Measurements from ENCODE around the gene BTNL9.
"Not testable (repeated sequence)": the region's sequence is repeated elsewhere in the genome, so short reads cannot be mapped to it uniquely, and the experiment has no call there.

The BTNL9 gene

GRCh38 chr5:181042722-181043121 lies 2.7 kb downstream of the BTNL9 start:
- no peak for DNase-seq (ENCODE audit: low spot score)

DNA sequence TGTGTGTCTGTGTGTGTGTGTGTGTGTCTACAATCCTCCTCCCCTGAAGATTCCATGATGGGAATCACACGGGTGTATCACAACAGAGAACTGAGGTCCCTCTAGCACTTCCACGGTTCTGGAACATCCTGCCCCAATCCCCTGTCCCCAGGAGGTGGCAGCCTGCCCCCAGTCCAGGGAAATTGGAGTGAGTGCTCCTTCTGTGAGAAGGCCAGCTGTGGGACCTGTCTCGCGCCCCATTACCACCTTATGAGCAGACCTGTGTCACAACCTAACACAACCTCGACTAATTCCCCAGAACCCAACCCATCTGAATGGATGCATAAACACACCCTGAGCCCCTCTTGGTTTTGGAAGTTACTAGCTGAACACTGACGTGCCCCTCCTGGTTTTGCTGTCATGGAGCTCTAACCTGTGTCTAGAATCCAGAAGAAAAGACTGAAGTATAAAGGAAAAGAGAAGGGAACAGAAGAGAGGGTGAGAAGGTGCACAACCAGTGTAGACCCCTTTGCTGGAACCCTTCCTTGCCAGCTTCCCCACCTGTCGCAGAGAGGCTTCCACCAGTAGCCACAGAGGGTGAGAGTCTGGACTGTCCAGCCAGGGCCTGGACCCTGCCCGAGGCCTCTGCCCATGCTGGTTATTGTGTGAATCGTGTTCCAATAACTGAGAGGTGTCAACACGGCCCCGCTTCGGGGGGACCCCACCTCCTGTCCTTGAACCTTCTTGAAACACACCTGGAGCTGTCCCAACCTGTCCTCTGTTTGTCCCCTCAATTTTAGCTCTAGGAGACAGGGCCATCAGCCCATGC lies 3.4 kb downstream of the BTNL9 start:
- DNase-seq (ENCODE audit: low spot score), result no peak

DNA sequence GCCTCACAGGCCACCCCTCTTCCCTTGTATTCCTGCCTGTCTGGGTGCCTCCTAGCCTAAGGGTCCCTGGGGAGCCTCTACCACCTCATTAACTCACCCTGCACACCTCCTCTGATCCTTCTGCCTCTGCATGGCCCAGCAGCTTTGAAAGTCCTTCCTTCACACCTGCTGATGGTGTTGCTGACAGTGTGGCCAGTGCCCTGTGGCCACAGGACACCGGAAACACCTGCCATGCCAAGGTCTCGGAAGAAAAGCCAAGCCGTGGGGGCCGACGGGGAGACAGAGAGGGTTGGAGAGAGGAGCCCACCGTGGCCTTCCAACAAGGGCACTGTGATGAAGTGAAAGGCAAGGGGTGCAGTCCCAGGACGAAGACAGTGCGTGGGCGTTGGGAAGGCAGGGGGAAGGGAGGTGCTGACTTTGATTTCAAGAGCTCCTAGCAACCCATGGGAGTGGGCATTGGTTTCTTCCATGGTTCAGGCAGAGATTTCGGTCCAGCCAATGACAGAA lies 4.1 kb downstream of the BTNL9 start:
- no peak for DNase-seq (ENCODE audit: low spot score)

- no peak for DNase-seq (ENCODE audit: low spot score)
These were observed 4.7 kb downstream of the BTNL9 start for GRCh38 chr5:181044662-181045305.

GRCh38 chr5:181045316-181045715 lies 5.2 kb downstream of the BTNL9 start:
- DNase-seq (ENCODE audit: low spot score), result no peak

DNA sequence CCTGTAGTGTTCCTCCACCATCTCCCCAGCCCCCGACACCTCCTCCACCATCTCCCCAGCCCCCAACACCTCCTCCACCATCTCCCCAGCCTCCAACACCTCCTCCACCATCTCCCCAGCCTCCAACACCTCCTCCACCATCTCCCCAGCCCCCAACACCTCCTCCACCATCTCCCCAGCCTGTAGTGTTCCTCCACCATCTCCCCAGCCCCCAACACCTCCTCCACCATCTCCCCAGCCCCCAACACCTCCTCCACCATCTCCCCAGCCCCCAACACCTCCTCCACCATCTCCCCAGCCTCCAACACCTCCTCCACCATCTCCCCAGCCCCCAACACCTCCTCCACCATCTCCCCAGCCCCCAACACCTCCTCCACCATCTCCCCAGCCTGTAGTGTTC lies 5.8 kb downstream of the BTNL9 start:
- DNase-seq (ENCODE audit: low spot score), result not testable (repeated sequence)

- no peak for DNase-seq (ENCODE audit: low spot score)
These were observed 7.2 kb downstream of the BTNL9 start for GRCh38 chr5:181047288-181047687.

DNA sequence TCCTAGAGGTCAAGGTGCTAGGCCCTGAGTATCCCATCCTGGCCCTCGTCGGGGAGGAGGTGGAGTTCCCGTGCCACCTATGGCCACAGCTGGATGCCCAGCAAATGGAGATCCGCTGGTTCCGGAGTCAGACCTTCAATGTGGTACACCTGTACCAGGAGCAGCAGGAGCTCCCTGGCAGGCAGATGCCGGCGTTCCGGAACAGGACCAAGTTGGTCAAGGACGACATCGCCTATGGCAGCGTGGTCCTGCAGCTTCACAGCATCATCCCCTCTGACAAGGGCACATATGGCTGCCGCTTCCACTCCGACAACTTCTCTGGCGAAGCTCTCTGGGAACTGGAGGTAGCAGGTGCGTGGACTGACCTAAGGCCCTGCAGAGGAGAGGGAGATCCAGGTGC lies 7.9 kb downstream of the BTNL9 start:
- no peak for DNase-seq (ENCODE audit: low spot score)

- no peak for DNase-seq (ENCODE audit: low spot score)
These were observed 9.9 kb downstream of the BTNL9 start for GRCh38 chr5:181050016-181050415.

- no peak for DNase-seq (ENCODE audit: low spot score)
These were observed 12.0 kb downstream of the BTNL9 start for GRCh38 chr5:181051841-181052671.

DNA sequence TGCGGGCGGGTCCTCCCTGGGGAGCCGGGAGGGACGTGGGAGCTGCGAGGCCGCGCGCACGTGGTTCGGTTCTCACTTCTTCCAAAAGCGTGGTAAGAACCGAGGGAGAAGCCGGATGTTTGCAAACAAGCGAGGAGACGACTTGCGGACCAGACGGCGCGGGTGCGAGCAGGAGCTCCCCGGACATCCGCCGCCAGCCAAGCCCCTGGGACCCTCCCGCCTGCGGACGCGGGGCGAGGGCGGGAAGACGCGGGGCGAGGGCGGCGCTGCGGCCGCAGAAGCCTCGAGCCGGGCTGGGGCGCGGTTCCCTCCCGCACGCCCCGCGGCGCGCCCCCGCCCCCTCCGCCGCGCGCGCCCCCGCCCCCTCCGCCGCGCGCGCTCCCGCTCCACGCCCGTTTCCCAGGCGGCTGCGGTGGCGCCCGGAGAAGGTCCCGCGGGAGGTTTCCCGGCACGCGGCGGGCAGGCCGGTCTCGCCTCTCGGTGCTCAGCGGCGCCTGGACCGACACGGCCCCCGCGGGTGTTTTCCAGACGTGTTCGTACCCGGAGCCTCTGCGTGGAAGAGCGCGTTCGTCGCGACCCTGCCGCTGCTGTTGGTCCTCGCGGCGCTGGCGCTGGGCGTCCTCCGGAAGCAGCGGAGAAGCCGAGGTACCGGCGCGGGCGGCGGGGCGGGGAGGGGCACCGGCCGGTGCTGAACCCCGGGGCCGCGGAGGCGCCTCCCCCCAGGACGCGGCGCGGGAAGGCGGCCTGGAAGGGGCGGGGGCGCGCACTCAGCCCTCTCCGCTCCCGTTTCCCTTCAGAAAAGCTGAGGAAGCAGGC lies 12.8 kb downstream of the BTNL9 start:
- no peak for DNase-seq (ENCODE audit: low spot score)

DNA sequence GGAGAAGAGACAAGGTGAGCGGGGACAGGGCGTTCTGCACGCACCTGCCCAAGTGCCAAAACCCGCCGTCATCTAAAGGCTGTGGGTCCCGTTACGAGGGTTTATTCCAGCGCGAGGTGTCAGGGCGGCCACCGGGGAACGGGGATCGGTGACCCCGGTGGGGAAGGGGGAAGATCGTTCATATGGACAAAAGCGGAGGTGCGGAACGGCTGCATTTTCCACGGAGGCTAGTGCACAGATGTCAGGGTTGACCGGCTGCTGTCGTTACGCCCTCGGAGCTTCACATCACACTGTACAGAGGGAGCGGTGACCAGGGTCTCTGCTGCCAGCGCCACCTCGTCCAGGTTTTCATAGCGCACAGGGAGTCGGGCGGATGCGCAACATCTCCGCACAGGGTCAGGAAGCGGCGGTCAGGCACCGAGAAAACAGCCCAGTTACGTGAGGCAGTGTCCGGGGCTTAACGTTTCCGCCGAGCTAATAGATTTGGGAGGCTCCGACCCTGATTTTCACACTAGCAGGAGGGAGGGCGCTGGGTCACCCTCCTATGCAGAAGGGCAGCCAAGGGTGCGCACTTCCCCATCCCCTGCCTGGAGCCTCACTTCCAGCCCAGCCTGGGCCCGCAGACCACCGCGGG lies 13.5 kb downstream of the BTNL9 start:
- no peak for DNase-seq (ENCODE audit: low spot score)

- DNase-seq (ENCODE audit: low spot score), result no peak
These were observed 14.1 kb downstream of the BTNL9 start for GRCh38 chr5:181054138-181054537.

DNA sequence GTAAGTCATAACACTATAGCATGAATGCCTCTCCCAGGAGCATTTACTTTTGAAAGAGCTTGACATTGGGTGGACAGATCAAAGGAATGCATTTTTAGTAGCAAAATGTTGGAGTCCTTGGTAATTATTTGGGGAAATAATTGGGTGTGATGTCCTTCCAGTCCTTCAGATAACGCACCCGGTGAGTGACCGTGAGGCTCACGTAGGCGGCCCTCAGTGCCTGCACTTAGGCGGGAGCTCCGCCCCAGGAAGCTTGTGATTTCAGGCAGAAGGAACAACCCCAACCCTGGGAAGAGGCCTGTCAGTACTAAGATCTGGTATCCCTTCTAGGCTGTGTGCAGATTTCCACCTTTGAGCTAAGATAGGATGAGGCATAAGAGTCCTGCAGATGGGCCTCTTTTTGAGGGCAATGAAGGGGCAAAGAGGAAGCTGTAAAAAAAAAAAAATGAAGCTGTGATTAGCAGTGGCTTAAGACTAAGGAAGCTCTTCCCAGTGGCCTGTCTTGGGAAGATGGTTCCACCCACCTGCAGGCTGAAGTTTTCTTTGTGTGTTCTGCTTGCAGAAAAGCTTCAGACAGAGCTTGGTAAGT lies 14.9 kb downstream of the BTNL9 start:
- no peak for DNase-seq (ENCODE audit: low spot score)

- DNase-seq (ENCODE audit: low spot score), result no peak
These were observed 16.4 kb downstream of the BTNL9 start for GRCh38 chr5:181056431-181056830.

DNA sequence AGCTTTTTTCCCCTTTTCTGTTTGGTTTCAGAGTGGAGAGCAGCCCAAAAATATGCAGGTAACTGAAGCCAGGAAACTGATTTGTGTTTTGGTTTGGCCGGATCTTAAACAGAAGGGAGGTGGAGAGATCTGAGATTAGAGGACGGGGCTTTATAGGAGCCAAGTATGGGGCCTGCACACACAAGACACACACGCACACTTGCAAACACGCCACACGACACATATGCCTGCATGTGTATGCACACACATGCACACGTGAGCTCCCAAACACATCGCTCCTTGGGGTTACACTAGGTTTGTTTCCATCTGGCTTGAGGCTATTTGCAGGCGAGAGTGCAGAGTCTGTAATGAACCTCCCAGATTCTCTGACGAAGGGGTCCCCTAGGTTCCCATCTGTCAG lies 18.3 kb downstream of the BTNL9 start:
- DNase-seq (ENCODE audit: low spot score), result no peak

GRCh38 chr5:181058786-181059296 lies 18.8 kb downstream of the BTNL9 start:
- no peak for DNase-seq (ENCODE audit: low spot score)

- no peak for DNase-seq (ENCODE audit: low spot score)
These were observed 19.5 kb downstream of the BTNL9 start for GRCh38 chr5:181059297-181060230.

GRCh38 chr5:181060231-181060590 lies 20.1 kb downstream of the BTNL9 start:
- DNase-seq (ENCODE audit: low spot score), result no peak

GRCh38 chr5:181060924-181061323 lies 20.9 kb downstream of the BTNL9 start:
- no peak for DNase-seq (ENCODE audit: low spot score)
